Right ventricle myocardium superior (tissue), 1 donor: ENCODE data around the gene TRIM2. TPM values are rescaled to one million over a fixed set of nuclear protein-coding genes. Genes with fewer than 3 reads are reported as not detected.

Experiments
- ATAC-seq: fragments of 200-7000 bp; cut with Tn5 transposase; one replicate; pipeline ENCODE4 v1.9.1; 2020; ENCODE audit warnings: mild to moderate bottlenecking; ENCODE audit not compliant: poor library complexity
- DNase-seq: peaks from one replicate; pipeline ENCODE4 v3.0.0-alpha.2; 2020
- intact Hi-C: fragments of 100-400 bp; cut with DNase I; formaldehyde crosslinking; loops from one replicate; pipeline ENCODE4 v1.11.2; 2022
- total RNA-seq: library from RNA; stranded (reverse); fragmentation: NEBNext Ultra II Directional; extraction: Animal tissue kit (Norgen Biotek cat#: 25700); gene quantifications from one replicate; pipeline ENCODE4 v1.2.1, GENCODE V29; 2021
- donor health status: DM: no; HTN: yes; CAD: no; lungs with severe emphysema.

Gene TRIM2
- total RNA-seq, 1 donor from 2014 or later: 15.3 TPM

GRCh38 chr4:153293742-153294057, 89.5 kb downstream of the TRIM2 start:
- no peak for DNase-seq
- ATAC-seq: no peak
- intact Hi-C loops: no loop called here

GRCh38 chr4:153294631-153295030, 90.4 kb downstream of the TRIM2 start:
- intact Hi-C loops: no loop called here
- no peak for ATAC-seq
- no peak for DNase-seq

- DNase-seq: no peak
- intact Hi-C loops: no loop called here
- ATAC-seq: no peak
Observed at GRCh38 chr4:153295131-153295755, 91.0 kb downstream of the TRIM2 start.

- no peak for DNase-seq
- peak; percentile 34 for ATAC-seq
- intact Hi-C loops: no loop called here
Observed at GRCh38 chr4:153296040-153296823, 92.0 kb downstream of the TRIM2 start.

GRCh38 chr4:153297116-153297515, 92.9 kb downstream of the TRIM2 start:
- DNase-seq: no peak
- intact Hi-C loops: no loop called here
- ATAC-seq: no peak

GRCh38 chr4:153310793-153311192, 106.5 kb downstream of the TRIM2 start:
- DNase-seq (no peak), ATAC-seq (peak; percentile 39)
- intact Hi-C loops: no loop called here

- ATAC-seq (no peak), DNase-seq (no peak)
- intact Hi-C loops: no loop called here
Observed at GRCh38 chr4:153314915-153315314, 110.7 kb downstream of the TRIM2 start.

GRCh38 chr4:153318696-153319320, 114.6 kb downstream of the TRIM2 start:
- ATAC-seq: peak; percentile 87
- DNase-seq: no peak
- intact Hi-C loops: loop anchor here (2.0 kb wide), 2 partner anchors 112 to 176 kb away; no protein-coding TSS in a partner anchor

GRCh38 chr4:153322791-153323190, 118.5 kb downstream of the TRIM2 start:
- ATAC-seq (no peak), DNase-seq (no peak)
- intact Hi-C loops: no loop called here

GRCh38 chr4:153324046-153324445, 119.8 kb downstream of the TRIM2 start:
- ATAC-seq (no peak), DNase-seq (no peak)
- intact Hi-C loops: no loop called here

GRCh38 chr4:153325558-153325957, 121.3 kb downstream of the TRIM2 start:
- ATAC-seq (no peak), DNase-seq (no peak)
- intact Hi-C loops: no loop called here

GRCh38 chr4:153326513-153326912, 122.3 kb downstream of the TRIM2 start:
- DNase-seq (no peak), ATAC-seq (no peak)
- intact Hi-C loops: no loop called here

GRCh38 chr4:153327247-153327646, 123.0 kb downstream of the TRIM2 start:
- intact Hi-C loops: no loop called here
- DNase-seq (no peak), ATAC-seq (no peak)

GRCh38 chr4:153332936-153333335, 128.7 kb downstream of the TRIM2 start:
- intact Hi-C loops: no loop called here
- no peak for ATAC-seq

GRCh38 chr4:153333874-153334273, 129.6 kb downstream of the TRIM2 start:
- no peak for DNase-seq
- intact Hi-C loops: no loop called here
- no peak for ATAC-seq

More at GRCh38 chr4:153332936-153333335, 128.7 kb downstream of the TRIM2 start:
- DNase-seq: no peak

- DNase-seq (no peak), ATAC-seq (no peak)
- intact Hi-C loops: no loop called here
Observed at GRCh38 chr4:153335665-153336064, 131.4 kb downstream of the TRIM2 start.

- intact Hi-C loops: no loop called here
- no peak for ATAC-seq
Observed at GRCh38 chr4:153337686-153338085, 133.4 kb downstream of the TRIM2 start.

GRCh38 chr4:153341575-153342090, 137.4 kb downstream of the TRIM2 start:
- intact Hi-C loops: loop anchor here (5.0 to 10.0 kb wide), 3 partner anchors 93 to 236 kb away; partner anchors contain the start of gene TMEM131L
- no peak for DNase-seq
- no peak for ATAC-seq

More at GRCh38 chr4:153337686-153338085, 133.4 kb downstream of the TRIM2 start:
- DNase-seq: no peak

GRCh38 chr4:153342751-153343552, 138.7 kb downstream of the TRIM2 start:
- ATAC-seq (no peak), DNase-seq (no peak)
- intact Hi-C loops: loop anchor here (5.0 to 10.0 kb wide), 3 partner anchors 92 to 234 kb away; partner anchors contain the start of gene TMEM131L
